ENCODE data around the gene UBE2Q1. TPM values are rescaled to one million over a fixed set of nuclear protein-coding genes. Genes with fewer than 3 reads are reported as not detected.

The UBE2Q1 gene
- polyA plus RNA-seq, 1 donor (not counting 4 experiments of a cell fraction or from before 2014, with no cell fraction given): 17.6 TPM

GRCh38 chr1:154502066-154502743, 56.3 kb downstream of the UBE2Q1 start, which contains the start of the genes SHE and TDRD10:
TSS of gene SHE (minus strand) at chr1:154502412. CDS start at chr1:154502026, 386 bp downstream.
TSS of gene TDRD10 (plus strand) at chr1:154502219. CDS start at chr1:154506904, 4,685 bp downstream.
- no peak for TF ChIP-seq CTCF (optimal IDR thresholded peaks at IDR 0.05 in 1 of 3, IDR thresholded peaks at IDR 0.05 in 1 of 3, conservative IDR thresholded peaks at IDR 0.05 in 1 of 3; ENCODE audit: extremely low read depth in 1 of 3, insufficient read depth in 2 of 3, low read length in 3 of 3)
- TF ChIP-seq EZH2 (IDR thresholded peaks at IDR 0.05; ENCODE audit: low read length): peak; percentile 85
- no peak for DNase-seq (ENCODE audit: low read depth, low spot score)
- H3K4me2 ChIP-seq (ENCODE audit: control insufficient read depth, extremely low read depth, insufficient read depth, low read depth, low read length): peak within 1 kb of the TSS; percentile 39

GRCh38 chr1:154501423-154502065, 56.9 kb downstream of the UBE2Q1 start:
- dilution Hi-C loops (cut with MboI; ENCODE audit: extremely low pct_ligation_motif_present, low sequenced_read_pairs): no loop called here
- no peak for FAIRE-seq
- DNase-seq (ENCODE audit: low read depth, low spot score): no peak
- Histone ChIP-seq H3K79me2 (ENCODE audit: control insufficient read depth, insufficient read depth, low read length) (no peaks in the 10 kb centered on the region), H3K36me3 (ENCODE audit: control insufficient read depth in 2 of 2, extremely low read depth in 1 of 2, insufficient read depth in 2 of 2, low read length in 2 of 2) (no peaks in the 10 kb centered on the region), H3K9me1 (ENCODE audit: control insufficient read depth, extremely low read depth, insufficient read depth, low read length) (no peaks in the 10 kb centered on the region), H2AFZ (ENCODE audit: control insufficient read depth, low read length) (no peak overlapping the region), H3K4me1 (ENCODE audit: control insufficient read depth, extremely low read depth, insufficient read depth, low read length) (peaks cover 4% of the 10 kb centered on the region), H3K9me3 (ENCODE audit: control insufficient read depth, low read depth, low read length) (peaks cover 7% of the 10 kb centered on the region), H3K4me3 (ENCODE audit: control insufficient read depth in 2 of 3, extremely low read depth in 1 of 3, insufficient read depth in 2 of 3, low read depth in 1 of 3, low read length in 3 of 3) (no peak overlapping the region), H3K9ac (ENCODE audit: control insufficient read depth, extremely low read depth, insufficient read depth, low read length) (no peak overlapping the region), H3K27ac (ENCODE audit: control insufficient read depth, insufficient read depth, low read length) (no peak overlapping the region), H3K4me2 (ENCODE audit: control insufficient read depth, extremely low read depth, insufficient read depth, low read depth, low read length) (peak overlapping the region; percentile 39), H4K20me1 (ENCODE audit: control insufficient read depth, extremely low read depth, insufficient read depth, low read length) (no peaks in the 10 kb centered on the region), H3K27me3 (ENCODE audit: control insufficient read depth, extremely low read depth, insufficient read depth, low read length) (peaks cover 40% of the 10 kb centered on the region)
- TF ChIP-seq EZH2 (IDR thresholded peaks at IDR 0.05; ENCODE audit: low read length): peak; percentile 98
- TF ChIP-seq CTCF (optimal IDR thresholded peaks at IDR 0.05 in 1 of 3, IDR thresholded peaks at IDR 0.05 in 1 of 3, conservative IDR thresholded peaks at IDR 0.05 in 1 of 3; ENCODE audit: extremely low read depth in 1 of 3, insufficient read depth in 2 of 3, low read length in 3 of 3): no peak

More at GRCh38 chr1:154502066-154502743, 56.3 kb downstream of the UBE2Q1 start, which contains the start of the genes SHE and TDRD10:
- Histone ChIP-seq H3K4me1 (ENCODE audit: control insufficient read depth, extremely low read depth, insufficient read depth, low read length) (no peaks in the 10 kb centered on the region), H4K20me1 (ENCODE audit: control insufficient read depth, extremely low read depth, insufficient read depth, low read length) (no peaks in the 10 kb centered on the region), H3K4me3 (ENCODE audit: control insufficient read depth in 2 of 3, extremely low read depth in 1 of 3, insufficient read depth in 2 of 3, low read depth in 1 of 3, low read length in 3 of 3) (no peak within 1 kb of the TSS), H3K79me2 (ENCODE audit: control insufficient read depth, insufficient read depth, low read length) (no peaks in the 10 kb centered on the region), H3K9me3 (ENCODE audit: control insufficient read depth, low read depth, low read length) (peaks cover 7% of the 10 kb centered on the region), H3K27me3 (ENCODE audit: control insufficient read depth, extremely low read depth, insufficient read depth, low read length) (peaks cover 40% of the 10 kb centered on the region), H3K27ac (ENCODE audit: control insufficient read depth, insufficient read depth, low read length) (no peak within 1 kb of the TSS), H2AFZ (ENCODE audit: control insufficient read depth, low read length) (no peak within 1 kb of the TSS), H3K36me3 (ENCODE audit: control insufficient read depth in 2 of 2, extremely low read depth in 1 of 2, insufficient read depth in 2 of 2, low read length in 2 of 2) (no peaks in the 10 kb centered on the region), H3K9me1 (ENCODE audit: control insufficient read depth, extremely low read depth, insufficient read depth, low read length) (no peaks in the 10 kb centered on the region), H3K9ac (ENCODE audit: control insufficient read depth, extremely low read depth, insufficient read depth, low read length) (no peak within 1 kb of the TSS)
- dilution Hi-C loops (cut with MboI; ENCODE audit: extremely low pct_ligation_motif_present, low sequenced_read_pairs): no loop called here
- no peak for FAIRE-seq

Measured in keratinocyte (primary cell).